ENCODE data around the gene SEC31A.

DNA sequence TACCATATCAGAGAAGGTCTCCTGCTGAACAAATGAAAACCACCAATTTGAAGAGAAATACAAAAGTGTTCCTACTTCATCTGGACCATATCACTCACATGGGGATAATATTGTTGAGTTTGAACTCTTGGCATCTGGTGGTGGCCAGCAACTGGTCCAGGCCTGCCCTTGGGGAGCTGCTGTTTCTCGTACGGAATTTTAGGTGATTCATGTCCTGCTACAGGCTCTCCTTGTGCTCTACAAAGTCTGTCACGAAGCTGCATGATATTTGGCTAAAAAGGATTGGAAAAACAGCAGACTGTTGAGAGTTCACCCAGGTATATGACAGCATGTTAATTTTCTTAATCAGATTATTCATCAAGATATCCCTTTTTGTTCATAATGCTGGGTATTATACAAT lies 42.2 kb downstream of the SEC31A start:
- TF ChIP-seq, protein P1, sequence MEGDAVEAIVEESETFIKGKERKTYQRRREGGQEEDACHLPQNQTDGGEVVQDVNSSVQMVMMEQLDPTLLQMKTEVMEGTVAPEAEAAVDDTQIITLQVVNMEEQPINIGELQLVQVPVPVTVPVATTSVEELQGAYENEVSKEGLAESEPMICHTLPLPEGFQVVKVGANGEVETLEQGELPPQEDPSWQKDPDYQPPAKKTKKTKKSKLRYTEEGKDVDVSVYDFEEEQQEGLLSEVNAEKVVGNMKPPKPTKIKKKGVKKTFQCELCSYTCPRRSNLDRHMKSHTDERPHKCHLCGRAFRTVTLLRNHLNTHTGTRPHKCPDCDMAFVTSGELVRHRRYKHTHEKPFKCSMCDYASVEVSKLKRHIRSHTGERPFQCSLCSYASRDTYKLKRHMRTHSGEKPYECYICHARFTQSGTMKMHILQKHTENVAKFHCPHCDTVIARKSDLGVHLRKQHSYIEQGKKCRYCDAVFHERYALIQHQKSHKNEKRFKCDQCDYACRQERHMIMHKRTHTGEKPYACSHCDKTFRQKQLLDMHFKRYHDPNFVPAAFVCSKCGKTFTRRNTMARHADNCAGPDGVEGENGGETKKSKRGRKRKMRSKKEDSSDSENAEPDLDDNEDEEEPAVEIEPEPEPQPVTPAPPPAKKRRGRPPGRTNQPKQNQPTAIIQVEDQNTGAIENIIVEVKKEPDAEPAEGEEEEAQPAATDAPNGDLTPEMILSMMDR (IDR thresholded peaks at IDR 0.05 in 8 of 11, conservative IDR thresholded peaks at IDR 0.05 in 3 of 11), result no peak
- TF ChIP-seq POLR2A (IDR thresholded peaks at IDR 0.05) (no peak), POLR2AphosphoS5 (IDR thresholded peaks at IDR 0.05) (no peak)
